Measurements from ENCODE around the gene ABI3BP.

DNA sequence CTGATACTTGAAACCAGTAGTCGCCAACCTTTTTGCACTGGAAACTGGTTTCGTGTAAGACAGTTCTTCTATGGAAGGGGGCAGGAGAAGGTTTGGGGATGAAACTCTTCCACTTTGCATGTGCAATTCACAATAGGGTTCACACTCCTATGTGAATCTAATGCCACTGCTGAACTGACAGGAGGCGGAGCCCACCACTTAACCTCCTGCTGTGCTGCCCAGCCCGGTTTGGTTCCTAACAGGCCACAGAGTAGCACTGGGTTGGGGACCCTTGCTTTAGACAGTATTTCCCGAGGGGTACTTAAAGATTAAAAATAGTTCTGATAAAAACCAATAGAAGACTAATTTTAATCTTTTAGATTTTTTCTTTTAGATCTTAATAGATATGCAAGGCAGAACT lies 272.8 kb downstream of the ABI3BP start:
- TF ChIP-seq CTCF (IDR thresholded peaks at IDR 0.05) (no peak), POLR2AphosphoS5 (IDR thresholded peaks at IDR 0.05) (no peak), POLR2A (IDR thresholded peaks at IDR 0.05) (no peak)

All from upper lobe of left lung (tissue), 4 donors.